Measurements from ENCODE around the gene DNER. TPM values are rescaled to one million over a fixed set of nuclear protein-coding genes. Genes with fewer than 3 reads are reported as not detected.

DNER gene
- total and polyA plus RNA-seq, 4 donors = 0.01 TPM; not detected in 3

- H3K27me3 ChIP-seq (ENCODE audit: control insufficient read depth in 4 of 4, insufficient read depth in 4 of 4, low read length in 3 of 4) = peaks cover 3 to 12% (median 8%) of the 10 kb centered on the region in 4 donors
- no peak for DNase-seq (ENCODE audit: low spot score)
- no peak overlapping the region for H3K9ac ChIP-seq (ENCODE audit: low read depth in 1 of 2, low read length in 2 of 2)
- no peak overlapping the region for H3K4me3 ChIP-seq (ENCODE audit: low read depth in 1 of 3, low read length in 3 of 3)
- H3K4me1 ChIP-seq (ENCODE audit: control insufficient read depth in 4 of 4, insufficient read depth in 4 of 4, low read length in 3 of 4) = peaks cover 13 to 21% (median 17%) of the 10 kb centered on the region in 4 donors
- H3K36me3 ChIP-seq (ENCODE audit: control insufficient read depth in 4 of 4, insufficient read depth in 3 of 4, low read depth in 1 of 4, low read length in 3 of 4) = no peaks in the 10 kb centered on the region
- 22% methylated on average over 4 of the region's 4 CpGs for WGBS
- H3K27ac ChIP-seq (ENCODE audit: low read depth in 1 of 2, low read length in 2 of 2) = no peak overlapping the region
- TF ChIP-seq CTCF (IDR thresholded peaks at IDR 0.05; ENCODE audit: low read depth, low read length, missing input control) (peak; percentile 13), GABPA (IDR thresholded peaks at IDR 0.05 in 1 of 2, conservative IDR thresholded peaks at IDR 0.05 in 1 of 2) (no peak), RAD21 (IDR thresholded peaks at IDR 0.05) (peak; percentile 36 to 60), ZBTB33 (IDR thresholded peaks at IDR 0.05) (no peak), ATF3 (IDR thresholded peaks at IDR 0.05) (no peak), YY1 (IDR thresholded peaks at IDR 0.05) (no peak), FOXA1 (IDR thresholded peaks at IDR 0.05) (no peak)
- H3K9me3 ChIP-seq (ENCODE audit: control insufficient read depth in 4 of 4, low read length in 3 of 4) = no peaks in the 10 kb centered on the region
Measured at GRCh38 chr2:229715895-229716507, 1.6 kb upstream of the DNER start.

- Histone ChIP-seq H3K36me3 (ENCODE audit: control insufficient read depth in 4 of 4, insufficient read depth in 3 of 4, low read depth in 1 of 4, low read length in 3 of 4) (no peaks in the 10 kb centered on the region), H3K4me3 (ENCODE audit: low read depth in 1 of 3, low read length in 3 of 3) (peak overlapping the region in 2 of 3 donors; percentile 39 to 68), H3K4me1 (ENCODE audit: control insufficient read depth in 4 of 4, insufficient read depth in 4 of 4, low read length in 3 of 4) (peaks cover 13 to 21% (median 17%) of the 10 kb centered on the region in 4 donors), H3K27me3 (ENCODE audit: control insufficient read depth in 4 of 4, insufficient read depth in 4 of 4, low read length in 3 of 4) (peaks cover 3 to 18% (median 8%) of the 10 kb centered on the region in 4 donors), H3K9me3 (ENCODE audit: control insufficient read depth in 4 of 4, low read length in 3 of 4) (no peaks in the 10 kb centered on the region), H3K9ac (ENCODE audit: low read depth in 1 of 2, low read length in 2 of 2) (no peak overlapping the region), H3K27ac (ENCODE audit: low read depth in 1 of 2, low read length in 2 of 2) (no peak overlapping the region)
- peak; percentile 52 for DNase-seq (ENCODE audit: low spot score)
- WGBS = 3% methylated on average over 60 of the region's 60 CpGs
- peak; percentile 20 to 32 for TF ChIP-seq RXRA (IDR thresholded peaks at IDR 0.05)
- TF ChIP-seq REST (IDR thresholded peaks at IDR 0.05) = peak; percentile 97
- no peak for TF ChIP-seq HNF4G (IDR thresholded peaks at IDR 0.05)
- peak in 1 of 2 donors; percentile 9 for TF ChIP-seq RAD21 (IDR thresholded peaks at IDR 0.05)
- peak in 1 of 2 donors; percentile 63 for TF ChIP-seq HNF4A (conservative IDR thresholded peaks at IDR 0.05)
Measured at GRCh38 chr2:229714736-229715541, 584 bp upstream of the DNER start.
